Muscle layer of colon (tissue), 2 donors: ENCODE measurements around the gene SCN3B.
"Not testable (repeated sequence)": the region's sequence is repeated elsewhere in the genome, so short reads cannot be mapped to it uniquely, and the experiment has no call there.

Experiments
- H3K27ac ChIP-seq: one replicate; pipeline ENCODE4 v1.7.0; 2013; ENCODE audit warnings: low read depth, mild to moderate bottlenecking, low read length, moderate library complexity
- H3K27me3 ChIP-seq, 2 donors: one replicate each; pipeline ENCODE4 v1.7.0; 2013; ENCODE audit warnings: low read length in 2 of 2, mild to moderate bottlenecking in 2 of 2; ENCODE audit not compliant: insufficient read depth in 2 of 2, control insufficient read depth in 1 of 2
- H3K36me3 ChIP-seq: one replicate; pipeline ENCODE4 v1.7.0; 2013; ENCODE audit warnings: mild to moderate bottlenecking, low read length; ENCODE audit not compliant: insufficient read depth
- H3K4me1 ChIP-seq: one replicate; pipeline ENCODE4 v1.7.0; 2013; ENCODE audit warnings: mild to moderate bottlenecking, low read length; ENCODE audit not compliant: insufficient read depth
- H3K4me3 ChIP-seq, 2 donors: one replicate each; pipeline ENCODE4 v1.7.0; 2013; ENCODE audit warnings: low read length in 2 of 2, low read depth in 1 of 2, mild to moderate bottlenecking in 1 of 2, moderate library complexity in 1 of 2
- H3K9ac ChIP-seq: one replicate; pipeline ENCODE4 v1.7.0; 2013; ENCODE audit warnings: low read length
- H3K9me3 ChIP-seq: one replicate; pipeline ENCODE4 v1.7.0; 2013; ENCODE audit warnings: mild to moderate bottlenecking, low read length
- donor health status: abdominal sarcoma.
- donor health status: Adenocarcinoma of cecum.

The SCN3B gene

DNA sequence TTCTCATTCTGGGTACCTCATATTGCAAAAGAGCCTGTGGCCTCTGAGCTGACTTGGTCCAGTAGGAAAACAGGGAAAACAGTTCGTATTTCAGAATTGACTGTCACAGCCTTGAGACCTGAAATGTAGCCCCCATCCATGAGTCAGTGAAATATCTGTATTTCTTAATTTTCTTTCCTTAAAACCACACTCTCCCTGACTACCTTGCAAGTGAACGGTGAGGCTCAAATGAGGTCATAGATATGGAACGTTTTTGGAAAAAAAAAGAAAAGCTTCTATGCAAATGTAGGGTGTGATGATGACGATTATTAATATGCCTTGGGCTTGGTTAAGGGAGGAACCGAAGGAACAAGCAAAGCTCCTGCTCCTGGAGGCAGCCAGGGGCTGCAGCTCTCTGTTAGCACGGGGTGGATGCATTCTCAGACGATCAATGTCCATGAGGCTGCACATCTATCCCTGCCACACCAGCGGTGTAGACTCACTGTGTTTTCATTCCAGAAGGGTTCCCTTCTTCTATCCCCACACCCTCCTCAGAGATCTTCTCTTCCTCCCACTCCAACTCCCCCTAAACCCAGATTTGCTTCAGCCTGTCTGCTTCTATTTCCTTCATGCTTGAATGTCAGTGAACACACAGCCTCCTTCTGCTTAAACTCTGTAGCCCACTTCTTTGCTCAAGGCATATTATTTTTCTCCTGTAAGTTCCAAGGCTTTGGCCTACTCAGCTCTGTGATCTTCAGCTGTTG, 29.2 kb upstream of the SCN3B start:
- Histone ChIP-seq H3K27ac (no peak overlapping the region), H3K4me3 (no peak overlapping the region), H3K9ac (no peak overlapping the region), H3K9me3 (no peaks in the 10 kb centered on the region), H3K36me3 (no peaks in the 10 kb centered on the region), H3K27me3 (no peaks in the 10 kb centered on the region), H3K4me1 (no peaks in the 10 kb centered on the region)

DNA sequence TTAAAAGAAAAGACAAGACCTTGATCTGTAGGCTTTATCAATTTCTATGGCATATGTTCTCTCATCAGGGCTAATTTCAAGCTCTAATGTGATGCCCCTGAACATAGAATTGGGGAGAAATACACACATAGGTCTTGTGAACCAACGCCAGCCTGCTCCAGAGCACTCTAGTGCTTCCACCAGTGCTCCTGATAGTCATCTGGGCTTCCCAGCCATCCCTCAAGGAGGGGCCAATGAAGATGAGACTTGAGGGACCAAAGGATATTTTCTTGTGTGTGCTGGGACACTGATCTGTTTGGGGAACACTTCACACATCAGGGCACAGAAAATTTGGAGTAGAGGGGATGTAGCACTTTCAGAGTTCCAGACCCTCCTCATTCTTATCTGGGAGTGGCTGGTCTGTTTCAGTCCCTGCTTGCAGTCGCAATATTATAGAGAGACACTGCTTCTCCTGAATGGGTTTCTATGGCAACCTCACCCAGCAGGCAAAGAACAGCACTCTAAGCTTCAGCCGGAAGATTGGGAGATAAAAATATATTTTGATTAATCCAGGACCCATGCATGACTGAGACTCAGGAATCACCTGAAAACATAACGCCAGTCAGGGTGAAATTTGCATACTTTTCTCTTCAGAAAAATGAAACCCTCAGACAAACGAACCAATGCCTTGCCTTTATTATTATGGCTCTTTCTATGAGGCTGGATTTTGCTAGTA, 28.4 kb upstream of the SCN3B start:
- no peak overlapping the region for H3K27ac ChIP-seq
- no peak overlapping the region for H3K4me3 ChIP-seq
- H3K9ac ChIP-seq: no peak overlapping the region

DNA sequence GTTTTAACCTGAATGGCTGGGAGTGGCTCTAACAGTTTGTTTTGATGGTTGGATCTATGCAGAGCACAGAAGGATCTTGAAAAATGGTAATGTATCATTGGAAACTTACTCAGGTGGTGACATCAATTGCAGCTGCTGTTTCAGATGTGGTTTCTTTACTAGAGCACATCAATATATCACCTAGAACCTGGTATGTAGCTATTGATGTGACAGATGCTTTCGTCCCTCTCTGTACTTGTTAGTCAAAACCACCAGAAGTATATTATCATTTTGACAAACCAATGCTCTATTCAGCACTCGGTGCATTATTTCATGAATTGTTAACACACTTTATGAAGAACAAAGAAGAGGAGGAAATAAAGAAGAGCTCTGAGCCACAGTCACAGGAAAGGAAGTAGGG, 26.6 kb upstream of the SCN3B start:
- Histone ChIP-seq H3K27ac (no peak overlapping the region), H3K27me3 (no peaks in the 10 kb centered on the region), H3K9ac (no peak overlapping the region), H3K9me3 (no peaks in the 10 kb centered on the region), H3K4me1 (no peaks in the 10 kb centered on the region), H3K4me3 (no peak overlapping the region), H3K36me3 (no peaks in the 10 kb centered on the region)

More for the DNA sequence above, 28.4 kb upstream of the SCN3B start:
- Histone ChIP-seq H3K36me3 (no peaks in the 10 kb centered on the region), H3K4me1 (no peaks in the 10 kb centered on the region), H3K27me3 (no peaks in the 10 kb centered on the region), H3K9me3 (no peaks in the 10 kb centered on the region)

DNA sequence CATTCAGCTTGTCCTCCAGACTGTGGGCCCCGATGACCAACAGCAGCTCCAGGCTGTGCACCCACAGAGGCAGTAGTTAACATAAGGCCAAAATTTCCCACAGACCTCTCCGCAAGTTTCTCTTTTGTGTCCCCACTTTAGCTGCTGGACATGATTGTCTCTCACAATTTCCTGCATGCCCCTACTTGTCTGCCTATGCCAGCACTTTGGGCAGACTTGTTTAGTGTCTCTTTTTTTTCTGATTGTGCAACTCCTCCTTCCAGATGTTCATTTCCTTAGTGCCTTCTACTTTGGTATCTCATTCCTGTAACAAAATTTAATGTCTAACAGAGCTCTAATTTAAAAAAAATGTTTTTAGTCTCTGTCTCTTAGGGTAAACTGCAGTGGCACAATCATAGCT, 23.8 kb upstream of the SCN3B start:
- Histone ChIP-seq H3K9ac (no peak overlapping the region), H3K9me3 (no peaks in the 10 kb centered on the region), H3K4me1 (no peaks in the 10 kb centered on the region), H3K27ac (no peak overlapping the region), H3K36me3 (no peaks in the 10 kb centered on the region), H3K27me3 (no peaks in the 10 kb centered on the region), H3K4me3 (no peak overlapping the region)

GRCh38 chr11:123677510-123677909, 23.1 kb upstream of the SCN3B start:
- H3K36me3 ChIP-seq: no peaks in the 10 kb centered on the region

GRCh38 chr11:123674297-123674696, 19.9 kb upstream of the SCN3B start:
- Histone ChIP-seq H3K4me3 (no peak overlapping the region), H3K36me3 (no peaks in the 10 kb centered on the region), H3K9me3 (no peaks in the 10 kb centered on the region), H3K27me3 (no peaks in the 10 kb centered on the region), H3K9ac (no peak overlapping the region), H3K4me1 (no peaks in the 10 kb centered on the region), H3K27ac (no peak overlapping the region)

More at GRCh38 chr11:123677510-123677909, 23.1 kb upstream of the SCN3B start:
- H3K4me1 ChIP-seq: no peaks in the 10 kb centered on the region
- H3K9ac ChIP-seq: no peak overlapping the region
- H3K27ac ChIP-seq: no peak overlapping the region
- no peaks in the 10 kb centered on the region for H3K9me3 ChIP-seq
- H3K4me3 ChIP-seq: no peak overlapping the region
- no peaks in the 10 kb centered on the region for H3K27me3 ChIP-seq

GRCh38 chr11:123672568-123672967, 18.1 kb upstream of the SCN3B start:
- no peak overlapping the region for H3K27ac ChIP-seq
- H3K4me3 ChIP-seq: no peak overlapping the region
- no peaks in the 10 kb centered on the region for H3K4me1 ChIP-seq
- H3K36me3 ChIP-seq: no peaks in the 10 kb centered on the region
- H3K9me3 ChIP-seq: no peaks in the 10 kb centered on the region
- H3K9ac ChIP-seq: no peak overlapping the region
- H3K27me3 ChIP-seq: no peaks in the 10 kb centered on the region

- H3K4me3 ChIP-seq: no peak overlapping the region
- H3K27ac ChIP-seq: no peak overlapping the region
- H3K4me1 ChIP-seq: no peaks in the 10 kb centered on the region
- no peaks in the 10 kb centered on the region for H3K9me3 ChIP-seq
- no peak overlapping the region for H3K9ac ChIP-seq
- no peaks in the 10 kb centered on the region for H3K36me3 ChIP-seq
- H3K27me3 ChIP-seq: no peaks in the 10 kb centered on the region
Observed at GRCh38 chr11:123671534-123671933, 17.1 kb upstream of the SCN3B start.

- H3K9me3 ChIP-seq: no peaks in the 10 kb centered on the region
- H3K4me1 ChIP-seq: no peaks in the 10 kb centered on the region
- H3K4me3 ChIP-seq: no peak overlapping the region
- no peak overlapping the region for H3K27ac ChIP-seq
- no peaks in the 10 kb centered on the region for H3K27me3 ChIP-seq
- no peaks in the 10 kb centered on the region for H3K36me3 ChIP-seq
- H3K9ac ChIP-seq: no peak overlapping the region
Observed at GRCh38 chr11:123670081-123670480, 15.7 kb upstream of the SCN3B start.

- Histone ChIP-seq H3K27ac (no peak overlapping the region), H3K27me3 (no peaks in the 10 kb centered on the region), H3K4me1 (no peaks in the 10 kb centered on the region), H3K9ac (no peak overlapping the region), H3K4me3 (no peak overlapping the region), H3K9me3 (no peaks in the 10 kb centered on the region), H3K36me3 (no peaks in the 10 kb centered on the region)
Observed at GRCh38 chr11:123665306-123665705, 10.9 kb upstream of the SCN3B start.

DNA sequence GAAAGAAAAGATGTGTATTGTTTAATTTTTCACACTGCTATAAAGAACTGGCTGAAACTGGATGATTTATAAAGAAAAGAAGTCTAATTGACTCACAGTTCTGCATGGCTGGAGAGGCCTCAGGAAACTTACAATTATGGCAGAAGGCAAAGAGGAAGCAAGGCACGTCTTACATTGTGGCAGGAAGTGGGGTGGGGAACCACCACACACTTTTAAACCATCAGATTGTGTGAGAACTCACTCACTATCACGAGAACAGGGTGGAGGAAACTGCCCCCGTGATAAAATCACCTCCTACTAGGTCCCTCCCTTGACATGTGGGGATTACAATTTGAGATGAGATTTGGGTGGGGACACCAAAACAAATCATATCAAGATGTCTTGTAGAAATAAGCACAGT, 5.5 kb upstream of the SCN3B start:
- H3K36me3 ChIP-seq, H3K4me3 ChIP-seq, H3K4me1 ChIP-seq, H3K9me3 ChIP-seq, H3K9ac ChIP-seq, H3K27me3 ChIP-seq, H3K27ac ChIP-seq: not testable (repeated sequence)

- Histone ChIP-seq H3K9ac (no peak overlapping the region), H3K27me3 (peaks cover 6 to 9% of the 10 kb centered on the region in 2 donors), H3K27ac (no peak overlapping the region), H3K4me1 (peaks cover 8% of the 10 kb centered on the region), H3K36me3 (no peaks in the 10 kb centered on the region), H3K9me3 (no peaks in the 10 kb centered on the region), H3K4me3 (no peak overlapping the region)
Observed at GRCh38 chr11:123659311-123659710, 4.9 kb upstream of the SCN3B start.
